HepG2 (cell line): ENCODE measurements around the gene TMEM80. TPM values are rescaled to one million over a fixed set of nuclear protein-coding genes. Genes with fewer than 3 reads are reported as not detected.

Experiments used
- ATF6 ChIP-seq: sonication (generic); formaldehyde crosslinking; conservative IDR thresholded peaks from 2 replicates; pipeline ENCODE4 v1.4.0; 2020; ENCODE audit warnings: missing genetic modification reagents
- CHCHD3 ChIP-seq: sonication (generic); formaldehyde crosslinking; IDR thresholded peaks from 2 replicates; pipeline ENCODE4 v1.8.0; 2022; ENCODE audit warnings: mild to moderate bottlenecking, missing genetic modification reagents, moderate library complexity
- HNRNPH1 ChIP-seq: fragments of 200-400 bp; formaldehyde crosslinking; optimal IDR thresholded peaks from 2 replicates; pipeline ENCODE3; 2017; ENCODE audit warnings: mild to moderate bottlenecking, low read depth, low read length
- KDM5A ChIP-seq: fragments of 200-600 bp; sonication (generic); IDR thresholded peaks from 2 replicates; pipeline ENCODE4 v1.7.0; 2018; ENCODE audit warnings: antibody characterized with exemption, mild to moderate bottlenecking, low read length, borderline replicate concordance
- MAX ChIP-seq: IDR thresholded peaks from 2 replicates; pipeline ENCODE4 v1.6.1; 2012; ENCODE audit warnings: inconsistent platforms
- RAD51 ChIP-seq: fragments of 450-650 bp; IDR thresholded peaks from 2 replicates; pipeline ENCODE4 v1.6.1; 2016; ENCODE audit warnings: borderline replicate concordance
- REST ChIP-seq, 2 experiments: IDR thresholded peaks; 2 replicates each; pipeline ENCODE4 v1.6.1; 2011 to 2012; ENCODE audit warnings: low read length in 2 of 2, borderline replicate concordance in 1 of 2, low read depth in 1 of 2, mild to moderate bottlenecking in 1 of 2, moderate library complexity in 1 of 2
- SALL1 ChIP-seq: sonication (generic); formaldehyde crosslinking; IDR thresholded peaks from 2 replicates; pipeline ENCODE4 v1.8.0; 2022; ENCODE audit warnings: mild to moderate bottlenecking, missing genetic modification reagents
- SALL2 ChIP-seq: sonication (generic); formaldehyde crosslinking; IDR thresholded peaks from 2 replicates; pipeline ENCODE4 v1.8.1; 2023; ENCODE audit warnings: mild to moderate bottlenecking, missing genetic modification reagents, inconsistent platforms
- SMAD1 ChIP-seq: sonication (generic); formaldehyde crosslinking; IDR thresholded peaks from 2 replicates; pipeline ENCODE4 v1.4.0; 2020; ENCODE audit warnings: missing genetic modification reagents, low read depth, mild to moderate bottlenecking, borderline replicate concordance
- TAF15 ChIP-seq: fragments of 200-400 bp; formaldehyde crosslinking; IDR thresholded peaks from one replicate; pipeline ENCODE4 v1.6.1; 2018; ENCODE audit warnings: mild to moderate bottlenecking, low read depth, low read length; ENCODE audit not compliant: poor library complexity, severe bottlenecking
- TMF1 ChIP-seq: sonication (generic); formaldehyde crosslinking; IDR thresholded peaks from 2 replicates; pipeline ENCODE4 v1.8.1; 2022; ENCODE audit warnings: low read depth, missing genetic modification reagents
- ZNF225 ChIP-seq: sonication (generic); formaldehyde crosslinking; IDR thresholded peaks from 2 replicates; pipeline ENCODE4 v1.4.0; 2020; ENCODE audit warnings: mild to moderate bottlenecking, missing genetic modification reagents
- ZNF574 ChIP-seq: sonication (generic); formaldehyde crosslinking; IDR thresholded peaks from 2 replicates; pipeline ENCODE4 v1.4.0; 2020; ENCODE audit warnings: missing genetic modification reagents
- ZNF687 ChIP-seq: sonication (generic); formaldehyde crosslinking; IDR thresholded peaks from 2 replicates; pipeline ENCODE4 v1.5.1; 2020; ENCODE audit warnings: mild to moderate bottlenecking, missing genetic modification reagents, moderate library complexity
- polyA plus RNA-seq, 8 experiments: library from polyadenylated mRNA; depleted of rRNA in 3 of 8; stranded (reverse) in 7 of 8; unstranded in 1 of 8; fragments of >200 nt; fragmentation: Illumina TruSeq in 4 of 8; extraction: Trizol in 4 of 8; gene quantifications; 2 replicates each; pipeline versions ENCODE4 v1.2.1 to v1.2.3, GENCODE V29; 2011 to 2016; ENCODE audit warnings: low read depth in 4 of 8, missing spikeins in 1 of 8, mixed read lengths in 1 of 8; ENCODE audit not compliant: insufficient read depth in 1 of 8
- total RNA-seq, 5 experiments: library from RNA; depleted of rRNA; stranded (reverse); fragments of >200 nt; fragmentation: Illumina TruSeq; extraction: Trizol; gene quantifications; 2 replicates each; pipeline ENCODE4 v1.2.3, GENCODE V29; 2016; ENCODE audit warnings: low read depth in 1 of 5

The TMEM80 gene
- total and polyA plus RNA-seq, 2 of the 13 experiments (the other 11 are each of a cell fraction or from before 2014, with no cell fraction given) = 5.6 to 17.1 TPM

GRCh38 chr11:705646-706438 lies 10.2 kb downstream of the TMEM80 start, which contains the start of gene EPS8L2 (continued):
- TF ChIP-seq ATF6 (CRISPR knock-in tag) (no peak; the same call in 1 of the 2 replicates), SALL2 (CRISPR knock-in tag) (peak; percentile 65; the same call in 1 of the 2 replicates), SALL1 (CRISPR knock-in tag) (peak; percentile 28; the same call in 1 of the 2 replicates), RAD51 (no peak), TAF15 (no peak), HNRNPH1 (no peak), MAX (no peak), ZNF225 (CRISPR knock-in tag) (0 out of 2 replicates have a peak, but pooled peaks have one; percentile 58), ZNF574 (CRISPR knock-in tag) (no peak), CHCHD3 (CRISPR knock-in tag) (no peak), SMAD1 (CRISPR knock-in tag) (no peak), TMF1 (peak; percentile 11; the same call in 1 of the 2 replicates), ZNF687 (CRISPR knock-in tag) (no peak), KDM5A (no peak), REST (IDR thresholded peaks at IDR 0.05; ENCODE audit: borderline replicate concordance in 1 of 2, low read depth in 1 of 2, low read length in 2 of 2) (no peak)
